ENCODE data around the gene RILP.

- TF ChIP-seq CTCF (IDR thresholded peaks at IDR 0.05) = no peak
- no peak for TF ChIP-seq POLR2A (IDR thresholded peaks at IDR 0.05)
Observed at GRCh38 chr17:1620486-1620885, 29.2 kb downstream of the RILP start.
